ENCODE measurements around the gene ARHGAP27.
A peak's percentile ranks its signal among the peaks of the same experiment; 100 is the strongest.
"Not testable (repeated sequence)": the region's sequence is repeated elsewhere in the genome, so short reads cannot be mapped to it uniquely, and the experiment has no call there.

The ARHGAP27 gene

GRCh38 chr17:45445901-45446743, 13.5 kb upstream of the ARHGAP27 start:
- not testable (repeated sequence) for DNase-seq

- not testable (repeated sequence) for DNase-seq
Observed at GRCh38 chr17:45444856-45445820, 12.5 kb upstream of the ARHGAP27 start.

GRCh38 chr17:45444301-45444700, 11.6 kb upstream of the ARHGAP27 start:
- not testable (repeated sequence) for DNase-seq

DNA sequence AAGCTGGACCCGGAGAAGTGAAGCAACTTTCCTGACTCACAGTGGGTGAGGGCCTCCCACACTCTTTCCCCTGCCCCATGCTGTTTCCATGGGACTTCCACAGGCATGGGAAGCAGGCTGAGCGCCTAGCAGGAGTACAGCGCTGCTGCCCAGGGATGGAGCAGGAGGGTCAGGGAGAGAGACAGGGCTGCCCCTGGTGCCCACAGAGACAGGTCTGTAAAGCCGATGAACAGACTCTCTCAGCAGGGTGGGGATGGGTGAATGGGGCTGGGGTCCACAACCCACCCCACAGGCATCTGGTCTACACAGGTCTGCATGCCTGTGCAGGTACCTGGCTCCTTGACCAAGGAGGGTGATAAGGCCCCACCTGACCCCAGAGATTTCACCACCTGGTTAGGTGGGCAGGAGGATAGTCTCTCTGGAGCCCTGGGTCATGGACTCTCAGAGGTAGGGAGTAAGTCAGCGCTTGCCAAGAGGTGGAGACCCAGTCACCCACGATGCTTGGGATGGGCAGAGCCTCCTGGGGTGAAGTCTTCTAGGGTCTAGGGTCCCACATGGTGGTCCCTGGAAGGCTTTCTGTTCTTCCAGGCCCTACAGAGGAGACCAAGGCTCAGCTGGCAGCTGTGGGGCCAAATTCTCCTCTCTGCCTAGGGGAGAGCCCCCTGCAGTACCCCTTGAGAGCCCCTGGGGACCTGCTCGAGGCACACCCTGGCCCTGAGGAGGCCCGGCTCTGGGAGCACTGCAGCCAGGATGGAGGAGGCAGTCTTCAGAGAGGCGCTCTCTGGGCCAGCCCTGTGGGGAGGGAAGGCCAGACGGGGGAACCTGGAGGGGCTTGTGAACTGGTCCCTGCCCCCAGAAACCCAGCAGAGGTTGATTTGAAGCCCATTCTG, 10.9 kb upstream of the ARHGAP27 start:
- not testable (repeated sequence) for DNase-seq

DNA sequence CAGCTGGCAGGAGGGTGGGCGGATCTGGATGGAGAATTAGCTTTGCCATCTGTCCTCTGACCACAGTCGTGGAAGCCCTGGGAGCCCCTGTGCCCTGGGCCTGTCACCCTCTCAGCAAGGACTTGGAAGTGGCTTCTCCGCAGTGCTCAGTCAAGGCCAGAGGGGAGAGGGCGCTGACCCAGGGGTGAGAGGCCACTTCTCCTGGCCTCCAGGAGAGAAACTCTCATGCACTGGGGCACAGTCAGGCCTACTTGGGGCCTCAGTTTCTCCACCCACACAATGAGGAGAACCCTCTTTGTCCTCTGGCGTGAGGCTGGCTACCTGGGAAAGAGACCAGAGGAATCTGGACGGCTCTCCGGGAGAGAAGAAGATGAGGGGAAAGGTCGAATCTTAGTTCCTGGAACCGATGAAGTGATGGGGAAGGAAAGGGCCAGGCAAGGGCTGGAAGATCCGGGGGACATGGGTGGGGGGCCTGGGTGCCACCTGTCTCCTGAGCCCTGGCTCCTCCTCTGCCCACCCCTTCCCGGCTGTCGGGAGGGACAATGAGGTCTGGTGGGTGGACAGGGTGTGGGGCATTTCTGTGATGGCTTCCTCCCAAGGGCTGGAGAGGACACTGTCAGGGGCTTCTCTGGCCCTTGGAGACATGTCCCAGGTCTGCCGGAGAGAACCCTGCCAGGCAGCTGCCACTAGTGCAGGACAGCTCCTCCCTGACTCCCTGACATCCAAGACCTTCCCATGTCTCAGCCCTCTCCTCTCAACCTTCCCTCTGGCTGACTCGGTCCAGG, 9.0 kb upstream of the ARHGAP27 start:
- no peak for DNase-seq

GRCh38 chr17:45440839-45441515, 8.3 kb upstream of the ARHGAP27 start:
- not testable (repeated sequence) for DNase-seq

DNA sequence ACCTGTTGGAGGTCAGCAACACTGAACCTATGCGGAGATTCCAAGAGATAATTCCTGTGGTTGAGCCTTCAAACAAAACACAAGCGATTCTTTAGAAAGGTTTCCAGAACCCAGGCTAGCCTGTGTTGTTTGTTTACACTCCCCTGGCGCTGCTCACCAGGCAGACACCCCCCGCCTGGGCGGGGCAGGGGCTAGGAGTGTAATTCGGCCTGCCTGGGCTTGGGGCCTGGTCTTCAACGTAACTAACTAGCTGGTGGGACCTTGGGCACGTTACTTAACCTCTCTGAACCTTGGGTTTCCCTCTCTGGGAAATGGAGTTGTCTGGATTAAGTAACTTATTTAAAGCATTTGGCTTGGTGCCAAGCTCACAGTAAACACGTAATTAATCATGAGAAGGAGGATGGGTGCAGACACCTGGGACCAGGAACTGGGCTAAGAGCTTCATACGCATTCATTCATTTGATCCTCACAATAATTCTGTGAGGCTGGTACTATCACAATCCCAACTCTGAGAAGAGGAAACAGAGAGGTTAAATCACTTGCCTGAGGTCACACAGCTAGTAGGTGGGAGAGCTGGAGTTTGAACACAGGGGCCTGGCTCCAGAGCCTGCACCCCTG, 7.6 kb upstream of the ARHGAP27 start:
- no peak for DNase-seq

DNA sequence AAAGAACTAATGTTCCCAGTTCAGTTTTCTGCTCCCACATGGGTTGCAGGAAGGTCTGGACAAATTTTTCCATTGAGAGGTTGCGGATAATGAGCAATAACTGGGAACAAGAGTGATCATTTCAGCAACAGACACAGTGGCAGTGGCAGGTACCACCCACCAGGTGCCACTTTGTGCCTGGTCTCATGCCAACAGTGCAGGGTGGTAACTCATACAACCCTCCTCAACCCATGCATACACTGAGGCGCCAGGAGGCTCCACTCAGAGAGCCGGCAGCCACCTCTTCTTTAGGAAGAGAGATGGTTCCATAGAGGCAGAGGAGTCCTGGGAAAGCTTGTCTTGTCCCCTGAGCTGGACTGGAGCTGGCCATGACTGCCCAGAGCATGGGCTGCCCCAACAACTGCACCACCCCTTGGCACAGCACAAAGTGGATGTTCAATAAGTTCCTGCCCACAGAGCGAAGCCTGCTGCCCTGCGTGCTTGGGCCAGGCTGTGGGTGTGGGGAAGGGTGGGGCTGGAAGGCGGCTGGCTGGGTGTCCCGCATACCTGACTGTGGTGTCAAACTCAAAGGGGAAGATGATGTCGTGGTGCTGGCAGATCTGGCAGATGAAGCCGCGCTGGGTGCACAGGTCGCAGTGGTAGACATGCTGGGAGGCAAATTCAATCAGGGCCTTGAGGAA, 6.4 kb upstream of the ARHGAP27 start:
- DNase-seq = no peak

DNA sequence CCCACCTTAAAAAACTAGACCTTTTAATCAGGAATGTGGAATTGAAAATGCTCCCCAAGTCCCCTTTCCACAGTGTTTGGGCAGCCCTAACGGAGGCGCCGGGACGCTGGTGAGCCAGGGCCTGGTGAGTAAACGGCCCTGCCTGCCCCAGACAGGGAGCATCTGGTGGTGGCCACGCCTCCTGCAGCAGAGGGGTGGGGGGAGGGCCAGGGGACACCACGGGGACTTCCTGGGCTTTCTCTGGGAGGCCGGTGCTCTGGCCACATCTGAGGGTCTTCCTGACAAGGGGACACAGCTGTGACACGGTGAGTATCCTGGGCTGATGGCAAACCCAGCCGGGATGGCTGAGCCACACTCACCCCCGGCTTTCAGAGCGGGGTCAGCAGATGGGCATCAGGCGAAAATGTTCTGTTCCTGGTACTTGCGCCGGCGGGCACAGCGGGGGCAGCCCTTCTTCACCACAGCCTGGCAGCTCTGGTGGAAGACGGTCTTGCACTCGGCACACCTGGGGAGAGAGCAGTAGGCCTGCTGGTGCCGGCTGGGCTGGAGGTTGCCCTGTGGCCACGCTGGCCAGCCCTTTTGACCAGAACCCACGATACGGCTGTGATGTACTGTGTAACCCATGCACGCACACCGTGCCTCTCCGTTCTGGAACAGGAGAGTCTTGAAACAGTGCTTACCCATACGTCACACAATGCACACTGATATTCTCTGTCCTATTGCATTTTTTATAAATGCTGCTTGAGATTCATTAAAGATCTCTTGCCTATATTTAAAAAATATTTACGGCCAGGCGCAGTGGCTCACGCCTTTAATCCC, 5.0 kb upstream of the ARHGAP27 start:
- no peak for DNase-seq

GRCh38 chr17:45436625-45437464, 4.2 kb upstream of the ARHGAP27 start:
- no peak for DNase-seq

GRCh38 chr17:45436161-45436560, 3.5 kb upstream of the ARHGAP27 start:
- no peak for DNase-seq

GRCh38 chr17:45435481-45435880, 2.8 kb upstream of the ARHGAP27 start:
- DNase-seq = no peak

GRCh38 chr17:45433159-45433535, 477 bp upstream of the ARHGAP27 start:
- no peak for DNase-seq

DNA sequence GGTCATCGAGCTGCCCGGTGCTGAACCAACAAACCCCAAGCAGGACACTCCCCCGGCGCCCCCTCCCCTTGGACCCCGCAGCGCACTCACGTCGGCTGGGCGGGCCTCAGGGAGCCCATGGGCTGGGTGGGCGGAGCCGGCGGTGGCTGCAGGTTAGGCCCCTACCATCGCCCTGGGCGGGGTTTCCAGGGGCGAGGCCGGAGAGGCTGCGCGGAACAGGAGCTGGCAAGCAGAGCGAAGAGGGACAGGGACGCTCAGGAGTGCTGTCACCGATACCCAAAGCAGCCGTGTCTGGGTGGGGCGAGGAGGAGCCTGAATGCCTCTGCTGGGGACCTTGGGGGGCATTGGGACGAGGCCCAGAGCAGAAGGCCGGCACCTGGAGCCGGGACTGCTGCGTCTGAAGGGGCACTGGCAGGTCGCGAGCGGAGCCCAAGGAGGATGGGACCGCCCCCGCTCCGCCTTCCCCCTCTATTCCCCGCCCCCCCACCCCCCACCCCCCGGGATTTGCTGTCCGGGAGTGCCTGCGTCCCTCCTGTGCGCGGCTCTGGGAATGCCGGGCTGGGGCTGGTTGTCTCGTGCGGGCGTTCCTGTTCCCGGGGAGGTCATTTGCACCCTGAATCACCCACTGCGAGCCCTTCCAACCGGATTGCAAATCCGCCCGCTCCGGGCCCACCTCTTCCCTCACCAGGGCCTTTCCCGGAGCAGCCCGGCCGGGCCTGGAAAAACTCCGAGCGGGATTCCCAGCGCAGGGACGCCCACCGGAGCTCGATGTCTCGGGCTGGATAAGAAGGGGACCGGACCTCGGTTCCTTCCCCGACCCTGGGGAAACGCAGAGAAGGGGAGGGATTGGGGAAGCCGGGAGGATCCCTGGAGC, 902 bp downstream of the ARHGAP27 start:
- DNase-seq = peak; percentile 38

DNA sequence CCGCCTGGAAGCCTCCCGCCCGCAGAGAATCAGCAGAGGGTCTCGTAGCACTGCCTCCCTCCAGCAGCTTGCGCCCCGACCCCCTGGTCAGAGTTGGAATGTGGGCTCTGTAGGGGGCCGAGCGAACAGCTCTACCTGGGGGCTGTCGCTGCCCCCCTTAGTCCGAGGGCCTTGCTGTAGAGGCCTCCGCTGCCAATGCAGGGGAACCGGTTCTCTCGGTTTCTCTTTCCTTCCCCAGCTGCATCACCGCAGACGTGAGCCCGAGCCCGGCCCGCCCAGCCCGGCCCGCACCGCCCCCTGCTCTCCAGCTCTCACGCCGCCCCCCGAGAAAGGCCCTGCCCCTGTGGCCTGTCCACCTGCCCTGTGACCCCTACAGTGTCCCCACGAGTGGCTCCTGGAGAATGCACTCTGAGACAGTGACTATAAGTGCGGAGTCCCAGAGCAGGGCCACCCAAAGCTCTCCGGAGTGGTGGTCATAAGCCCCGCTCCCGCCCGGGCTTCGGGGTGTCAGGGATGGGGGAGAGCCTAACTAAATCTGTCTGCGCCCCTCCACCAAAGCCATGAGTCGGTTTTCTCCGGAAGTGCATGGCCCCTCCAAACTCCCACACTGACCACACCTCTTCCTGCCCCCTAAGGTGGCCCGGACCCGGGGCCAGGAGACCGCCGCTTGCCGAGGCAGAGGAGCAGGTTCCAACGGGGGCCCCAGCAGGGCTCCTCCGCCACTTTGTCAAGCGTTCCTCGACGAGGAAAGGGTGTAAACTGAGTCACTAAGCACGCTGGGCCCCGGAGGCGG, 1.7 kb downstream of the ARHGAP27 start:
- DNase-seq = no peak

Data from fibroblast of skin of back (primary cell).